GM12892 (cell line): ENCODE measurements around the gene PARP8.

Experiments
- POLR2A ChIP-seq: IDR thresholded peaks from 2 replicates; pipeline ENCODE4 v1.6.1; 2011; ENCODE audit warnings: low read depth, low read length, control low read depth
- POLR2AphosphoS5 ChIP-seq: IDR thresholded peaks from 2 replicates; pipeline ENCODE4 v1.6.1; 2011; ENCODE audit warnings: low read depth, low read length, control low read depth

DNA sequence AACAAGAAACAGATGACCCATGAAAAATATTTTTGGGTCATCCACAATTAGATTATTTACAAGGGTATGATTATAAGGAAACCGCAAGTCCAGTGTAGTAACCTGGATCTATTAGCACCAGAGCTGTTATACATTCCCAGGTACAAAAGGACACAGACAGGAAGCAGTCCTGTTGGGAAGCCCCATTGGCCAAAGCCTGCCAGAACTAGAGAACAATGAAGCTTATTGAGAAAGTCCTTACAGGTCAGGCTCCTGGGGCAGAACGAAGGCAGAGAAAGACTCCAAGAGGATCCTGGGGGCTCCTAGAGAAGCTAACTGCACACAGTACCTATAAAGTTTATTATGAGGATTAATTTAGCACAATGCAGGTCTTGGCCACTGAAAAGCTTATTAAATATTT lies 169.9 kb downstream of the PARP8 start:
- TF ChIP-seq POLR2A (no peak), POLR2AphosphoS5 (no peak)
